Measurements from ENCODE around the gene AGPAT3. TPM values are rescaled to one million over a fixed set of nuclear protein-coding genes. Genes with fewer than 3 reads are reported as not detected.

The AGPAT3 gene
- total and polyA plus RNA-seq, 2 donors (not counting 1 experiment from before 2014, with no cell fraction given) = 29.4 to 44.9 TPM

GRCh38 chr21:43932005-43932404, 67.0 kb downstream of the AGPAT3 start:
- H3K4me1 ChIP-seq (ENCODE audit: control insufficient read depth, extremely low read depth, insufficient read depth, low read length) = no peaks in the 10 kb centered on the region
- no peaks in the 10 kb centered on the region for H3K9me3 ChIP-seq (ENCODE audit: control insufficient read depth, insufficient read depth, low read depth, low read length)
- DNase-seq (ENCODE audit: low read depth in 2 of 2) = no peak
- no peak overlapping the region for H3K4me2 ChIP-seq (ENCODE audit: extremely low read depth, insufficient read depth, low read length)
- no peaks in the 10 kb centered on the region for H3K79me2 ChIP-seq (ENCODE audit: control insufficient read depth, insufficient read depth, low read length)
- no peak overlapping the region for H3K27ac ChIP-seq (ENCODE audit: insufficient read depth, low read length)
- no peak overlapping the region for H3K9ac ChIP-seq (ENCODE audit: insufficient read depth, low read length)
- H4K20me1 ChIP-seq (ENCODE audit: control insufficient read depth, extremely low read depth, insufficient read depth, low read length) = no peaks in the 10 kb centered on the region
- no peak overlapping the region for H3K4me3 ChIP-seq (replicated peaks in 1 of 4; ENCODE audit: control extremely low read depth in 1 of 4, insufficient read depth in 1 of 4, low read depth in 3 of 4, low read length in 4 of 4)
- H2AFZ ChIP-seq (ENCODE audit: low read length) = no peak overlapping the region
- no peak for TF ChIP-seq EZH2 (IDR thresholded peaks at IDR 0.05; ENCODE audit: low read length, missing control alignments)
- TF ChIP-seq CTCF (conservative IDR thresholded peaks at IDR 0.05 in 1 of 2, IDR thresholded peaks at IDR 0.05 in 1 of 2; ENCODE audit: low read depth in 1 of 2, low read length in 2 of 2) = no peak
- H3K27me3 ChIP-seq (ENCODE audit: control insufficient read depth, insufficient read depth, low read length) = no peaks in the 10 kb centered on the region
- H3K36me3 ChIP-seq (ENCODE audit: control insufficient read depth, insufficient read depth, low read length) = no peaks in the 10 kb centered on the region

GRCh38 chr21:43933199-43933598, 68.2 kb downstream of the AGPAT3 start:
- no peak overlapping the region for H3K4me3 ChIP-seq (replicated peaks in 1 of 4; ENCODE audit: control extremely low read depth in 1 of 4, insufficient read depth in 1 of 4, low read depth in 3 of 4, low read length in 4 of 4)
- H3K9ac ChIP-seq (ENCODE audit: insufficient read depth, low read length) = no peak overlapping the region
- DNase-seq (ENCODE audit: low read depth in 2 of 2) = no peak
- H3K79me2 ChIP-seq (ENCODE audit: control insufficient read depth, insufficient read depth, low read length) = no peaks in the 10 kb centered on the region
- H2AFZ ChIP-seq (ENCODE audit: low read length) = no peak overlapping the region
- TF ChIP-seq CTCF (conservative IDR thresholded peaks at IDR 0.05 in 1 of 2, IDR thresholded peaks at IDR 0.05 in 1 of 2; ENCODE audit: low read depth in 1 of 2, low read length in 2 of 2) = no peak
- no peak for TF ChIP-seq EZH2 (IDR thresholded peaks at IDR 0.05; ENCODE audit: low read length, missing control alignments)
- no peaks in the 10 kb centered on the region for H3K9me3 ChIP-seq (ENCODE audit: control insufficient read depth, insufficient read depth, low read depth, low read length)
- H3K27me3 ChIP-seq (ENCODE audit: control insufficient read depth, insufficient read depth, low read length) = no peaks in the 10 kb centered on the region
- no peak overlapping the region for H3K27ac ChIP-seq (ENCODE audit: insufficient read depth, low read length)
- H3K4me2 ChIP-seq (ENCODE audit: extremely low read depth, insufficient read depth, low read length) = no peak overlapping the region
- no peaks in the 10 kb centered on the region for H3K4me1 ChIP-seq (ENCODE audit: control insufficient read depth, extremely low read depth, insufficient read depth, low read length)
- H4K20me1 ChIP-seq (ENCODE audit: control insufficient read depth, extremely low read depth, insufficient read depth, low read length) = no peaks in the 10 kb centered on the region
- H3K36me3 ChIP-seq (ENCODE audit: control insufficient read depth, insufficient read depth, low read length) = no peaks in the 10 kb centered on the region

GRCh38 chr21:43933680-43934079, 68.7 kb downstream of the AGPAT3 start:
- Histone ChIP-seq H3K27ac (ENCODE audit: insufficient read depth, low read length) (no peak overlapping the region), H3K4me2 (ENCODE audit: extremely low read depth, insufficient read depth, low read length) (no peak overlapping the region), H3K4me1 (ENCODE audit: control insufficient read depth, extremely low read depth, insufficient read depth, low read length) (peaks cover 2% of the 10 kb centered on the region), H3K79me2 (ENCODE audit: control insufficient read depth, insufficient read depth, low read length) (no peaks in the 10 kb centered on the region), H3K9me3 (ENCODE audit: control insufficient read depth, insufficient read depth, low read depth, low read length) (no peaks in the 10 kb centered on the region), H4K20me1 (ENCODE audit: control insufficient read depth, extremely low read depth, insufficient read depth, low read length) (no peaks in the 10 kb centered on the region), H3K9ac (ENCODE audit: insufficient read depth, low read length) (no peak overlapping the region), H3K27me3 (ENCODE audit: control insufficient read depth, insufficient read depth, low read length) (no peaks in the 10 kb centered on the region), H2AFZ (ENCODE audit: low read length) (no peak overlapping the region), H3K4me3 (replicated peaks in 1 of 4; ENCODE audit: control extremely low read depth in 1 of 4, insufficient read depth in 1 of 4, low read depth in 3 of 4, low read length in 4 of 4) (no peak overlapping the region), H3K36me3 (ENCODE audit: control insufficient read depth, insufficient read depth, low read length) (no peaks in the 10 kb centered on the region)
- TF ChIP-seq CTCF (conservative IDR thresholded peaks at IDR 0.05 in 1 of 2, IDR thresholded peaks at IDR 0.05 in 1 of 2; ENCODE audit: low read depth in 1 of 2, low read length in 2 of 2) (no peak), EZH2 (IDR thresholded peaks at IDR 0.05; ENCODE audit: low read length, missing control alignments) (no peak)
- DNase-seq (ENCODE audit: low read depth in 2 of 2) = no peak
